Hematopoietic multipotent progenitor cell treated with erythropoietin and hydrocortisone succinate and interleukin-3 and kit ligand, for 8 days (in vitro differentiated cells): ENCODE results near the gene CMSS1.
A peak's percentile ranks its signal among the peaks of the same experiment; 100 is the strongest.

Experiments
- DNase-seq: peaks from one replicate; pipeline ENCODE4 v3.0.0-alpha.2; 2015

Gene CMSS1

GRCh38 chr3:99877031-99877579, 59.4 kb downstream of the CMSS1 start:
- no peak for DNase-seq

- peak; percentile 24 for DNase-seq
These were observed 60.3 kb downstream of the CMSS1 start for GRCh38 chr3:99878005-99878404.

- DNase-seq, result no peak
These were observed 61.6 kb downstream of the CMSS1 start for GRCh38 chr3:99879275-99879674.

- DNase-seq, result no peak
These were observed 63.5 kb downstream of the CMSS1 start for GRCh38 chr3:99881121-99881524.

- peak; percentile 35 for DNase-seq
These were observed 64.9 kb downstream of the CMSS1 start for GRCh38 chr3:99882436-99883137.

- no peak for DNase-seq
These were observed 65.4 kb downstream of the CMSS1 start for GRCh38 chr3:99883138-99883461.

GRCh38 chr3:99883693-99884092, 66.0 kb downstream of the CMSS1 start:
- no peak for DNase-seq

GRCh38 chr3:99884484-99884883, 66.8 kb downstream of the CMSS1 start:
- no peak for DNase-seq

GRCh38 chr3:99885085-99885484, 67.4 kb downstream of the CMSS1 start:
- no peak for DNase-seq

GRCh38 chr3:99885851-99886250, 68.2 kb downstream of the CMSS1 start:
- no peak for DNase-seq

- DNase-seq, result no peak
These were observed 74.1 kb downstream of the CMSS1 start for GRCh38 chr3:99891610-99892285.

- DNase-seq, result no peak
These were observed 74.7 kb downstream of the CMSS1 start for GRCh38 chr3:99892332-99892731.

GRCh38 chr3:99895131-99895696, 77.6 kb downstream of the CMSS1 start:
- DNase-seq, result no peak

GRCh38 chr3:99895703-99896441, 78.2 kb downstream of the CMSS1 start:
- DNase-seq, result peak; percentile 20

- no peak for DNase-seq
These were observed 78.8 kb downstream of the CMSS1 start for GRCh38 chr3:99896482-99896881.

GRCh38 chr3:99899603-99900002, 81.9 kb downstream of the CMSS1 start:
- DNase-seq, result no peak

GRCh38 chr3:99900248-99900647, 82.6 kb downstream of the CMSS1 start:
- DNase-seq, result no peak

- DNase-seq, result no peak
These were observed 83.7 kb downstream of the CMSS1 start for GRCh38 chr3:99901200-99901926.

- no peak for DNase-seq
These were observed 84.4 kb downstream of the CMSS1 start for GRCh38 chr3:99902091-99902490.

GRCh38 chr3:99903869-99904268, 86.2 kb downstream of the CMSS1 start:
- DNase-seq, result no peak

GRCh38 chr3:99907959-99908544, 90.4 kb downstream of the CMSS1 start:
- DNase-seq, result no peak
